Endothelial cell of umbilical vein (primary cell): Measurements from ENCODE around the gene ARHGDIB. TPM values are rescaled to one million over a fixed set of nuclear protein-coding genes. Genes with fewer than 3 reads are reported as not detected.

Experiments
- BruUV-seq: library from RNA; stranded (reverse); fragments of 400-500 nt; replicated peaks from 2 replicates; lab custom pipeline; 2021; lab: Mats Ljungman, UMichigan
- CTCF ChIA-PET: fragments of 300-600, 350-600 bp; sonication (Branson Sonifier 250); formaldehyde crosslinking; loops from one replicate; lab custom pipeline; 2021; ENCODE audit warnings: antibody characterized with exemption, inconsistent platforms; lab: Charles Lee
- POLR2A ChIA-PET: fragments of 300-600, 350-600 bp; sonication (Branson Sonifier 250); formaldehyde crosslinking; loops from one replicate; lab custom pipeline; 2021; ENCODE audit warnings: antibody characterized with exemption, inconsistent platforms; lab: Charles Lee
- DNase-seq: peaks from one replicate; pipeline ENCODE4 v3.0.0-alpha.2; 2011; ENCODE audit warnings: low read depth, low spot score
- FAIRE-seq: peaks from 2 replicates; lab custom pipeline; 2011; peaks lifted over from hg19 to GRCh38; lab: Jason Lieb, UNC
- H2AFZ ChIP-seq: 2 replicates; pipeline ENCODE4 v1.6.0; 2012; ENCODE audit warnings: low read depth, low read length, control low read depth, inconsistent platforms
- H3K27ac ChIP-seq: 2 replicates; pipeline ENCODE4 v1.5.1; 2011; ENCODE audit warnings: low read depth, mild to moderate bottlenecking, control low read depth, low read length, moderate library complexity; ENCODE audit not compliant: insufficient read depth
- H3K27me3 ChIP-seq, 2 experiments: 2 replicates each; pipeline versions ENCODE4 v1.6.0 to v1.6.1; 2011; ENCODE audit warnings: low read length in 2 of 2, mixed read lengths in 1 of 2; ENCODE audit not compliant: control insufficient read depth in 2 of 2, insufficient read depth in 2 of 2
- H3K36me3 ChIP-seq, 2 experiments: 2 replicates in 1 of 2; 3 replicates in 1 of 2; pipeline ENCODE4 v1.5.1; 2011; ENCODE audit warnings: low read length in 2 of 2, mild to moderate bottlenecking in 1 of 2, moderate library complexity in 1 of 2; ENCODE audit not compliant: control insufficient read depth in 2 of 2, insufficient read depth in 2 of 2; ENCODE audit errors: extremely low read depth in 1 of 2
- H3K4me1 ChIP-seq: 3 replicates; pipeline ENCODE4 v1.5.1; 2011; ENCODE audit warnings: mild to moderate bottlenecking, low read length; ENCODE audit not compliant: control insufficient read depth, insufficient read depth; ENCODE audit errors: extremely low read depth
- H3K4me2 ChIP-seq: 2 replicates; pipeline ENCODE4 v1.6.1; 2011; ENCODE audit warnings: low read length, control low read depth, mixed read lengths; ENCODE audit not compliant: insufficient read depth
- H3K4me3 ChIP-seq, 3 experiments: fragments of 200-600 bp in 1 of 3; sonication (generic), shearing (Covaris generic) in 1 of 3; replicated peaks in 1 of 3; 2 replicates each; pipeline ENCODE4 v1.5.1; 2011 to 2016; ENCODE audit warnings: control low read depth in 3 of 3, low read length in 3 of 3, mild to moderate bottlenecking in 2 of 3, inconsistent platforms in 1 of 3, low read depth in 1 of 3, moderate library complexity in 1 of 3; ENCODE audit not compliant: insufficient read depth in 1 of 3
- H3K79me2 ChIP-seq: 2 replicates; pipeline ENCODE4 v1.6.0; 2012; ENCODE audit warnings: low read length, inconsistent platforms; ENCODE audit not compliant: control insufficient read depth, insufficient read depth
- H3K9ac ChIP-seq: replicated peaks from 2 replicates; pipeline ENCODE3; 2011; ENCODE audit warnings: low read length, control low read depth; ENCODE audit not compliant: insufficient read depth; ENCODE audit errors: extremely low read depth
- H3K9me1 ChIP-seq: replicated peaks from 3 replicates; pipeline ENCODE4 v1.6.0; 2011; ENCODE audit warnings: mild to moderate bottlenecking, low read length; ENCODE audit not compliant: control insufficient read depth, insufficient read depth; ENCODE audit errors: extremely low read depth
- H3K9me3 ChIP-seq: replicated peaks from 2 replicates; pipeline ENCODE4 v1.5.1; 2012; ENCODE audit warnings: low read length, inconsistent platforms; ENCODE audit not compliant: control insufficient read depth, insufficient read depth
- H4K20me1 ChIP-seq: replicated peaks from 2 replicates; pipeline ENCODE3; 2011; ENCODE audit warnings: mild to moderate bottlenecking, low read length; ENCODE audit not compliant: control insufficient read depth, insufficient read depth; ENCODE audit errors: extremely low read depth
- CTCF ChIP-seq, 2 donors: IDR thresholded peaks; 1 replicate in 1 of 2; 2 replicates in 1 of 2; pipeline ENCODE4 v1.5.1; 2011; ENCODE audit warnings: low read length in 2 of 2, mild to moderate bottlenecking in 2 of 2, moderate library complexity in 2 of 2, control low read depth in 1 of 2, inconsistent platforms in 1 of 2, low read depth in 1 of 2; ENCODE audit not compliant: insufficient read depth in 1 of 2; ENCODE audit errors: extremely low read depth in 1 of 2
- EZH2 ChIP-seq: IDR thresholded peaks from 2 replicates; pipeline ENCODE4 v1.6.1; 2012; ENCODE audit warnings: borderline replicate concordance, low read depth, mild to moderate bottlenecking, moderate library complexity, low read length, inconsistent platforms; ENCODE audit not compliant: severe bottlenecking
- FOS ChIP-seq: IDR thresholded peaks from 2 replicates; pipeline ENCODE4 v1.6.1; 2011; ENCODE audit warnings: mild to moderate bottlenecking, low read length, moderate library complexity, borderline replicate concordance; ENCODE audit not compliant: insufficient read depth
- GATA2 ChIP-seq: IDR thresholded peaks from 2 replicates; pipeline ENCODE4 v1.7.0; 2011; ENCODE audit warnings: low read depth, mild to moderate bottlenecking, moderate library complexity, mixed read lengths, low read length; ENCODE audit not compliant: insufficient read length, insufficient read depth
- JUN ChIP-seq: IDR thresholded peaks from 2 replicates; pipeline ENCODE4 v1.6.1; 2011; ENCODE audit warnings: borderline replicate concordance, low read depth; ENCODE audit not compliant: insufficient read length, insufficient read depth
- MAX ChIP-seq: IDR thresholded peaks from 2 replicates; pipeline ENCODE4 v1.6.1; 2011; ENCODE audit not compliant: insufficient read depth, insufficient read length
- MYC ChIP-seq: IDR thresholded peaks from one replicate; pipeline ENCODE4 v1.6.1; 2011; ENCODE audit warnings: mild to moderate bottlenecking, low read depth, low read length
- POLR2A ChIP-seq: IDR thresholded peaks from 2 replicates; pipeline ENCODE4 v1.6.1; 2012; ENCODE audit warnings: low read depth, mild to moderate bottlenecking, control low read depth, low read length
- POLR2AphosphoS5 ChIP-seq: IDR thresholded peaks from 2 replicates; pipeline ENCODE4 v1.6.1; 2012; ENCODE audit warnings: low read depth, mild to moderate bottlenecking, control low read depth, low read length, moderate library complexity; ENCODE audit not compliant: insufficient read depth
- dilution Hi-C: fragments of 300-500 bp; cut with MboI; formaldehyde crosslinking; loops from one replicate; pipeline ENCODE4 v1.15.0; 2019; ENCODE audit warnings: low sequenced_read_pairs; ENCODE audit not compliant: extremely low pct_ligation_motif_present
- intact Hi-C: fragments of 100-400 bp; cut with micrococcal nuclease; formaldehyde crosslinking; loops from one replicate; pipeline ENCODE4 v1.10.0; 2022
- polyA plus RNA-seq, 4 experiments: library from polyadenylated mRNA; depleted of rRNA in 3 of 4; stranded (reverse) in 3 of 4; unstranded in 1 of 4; fragments of >200 nt; gene quantifications; 2 replicates each; pipeline versions ENCODE4 v1.2.1 to v1.2.3, GENCODE V29; 2011 to 2012; ENCODE audit warnings: missing spikeins in 1 of 4
- total RNA-seq: library from RNA; stranded (reverse); gene quantifications from 2 replicates; pipeline ENCODE4 v1.2.3, GENCODE V29; 2021

The ARHGDIB gene
- total and polyA plus RNA-seq, 2 donors (not counting 3 experiments of a cell fraction or from before 2014, with no cell fraction given), result 483 to 1,200 TPM

- Histone ChIP-seq H3K9me1 (no peaks in the 10 kb centered on the region), H3K9ac (no peak overlapping the region), H3K36me3 (no peaks in the 10 kb centered on the region), H3K4me1 (no peaks in the 10 kb centered on the region), H4K20me1 (no peaks in the 10 kb centered on the region), H3K27ac (no peak overlapping the region), H3K4me2 (no peak overlapping the region), H3K79me2 (no peaks in the 10 kb centered on the region), H3K4me3 (no peak overlapping the region), H3K9me3 (no peaks in the 10 kb centered on the region), H3K27me3 (no peaks in the 10 kb centered on the region), H2AFZ (no peak overlapping the region)
- no peak for DNase-seq
- intact Hi-C loops (no loop called here), dilution Hi-C loops (no loop called here)
- ChIA-PET CTCF (no interaction called here), POLR2A (no interaction called here)
- TF ChIP-seq MAX (no peak), POLR2A (no peak), CTCF (IDR thresholded peaks at IDR 0.05; ENCODE audit: extremely low read depth in 1 of 2, insufficient read depth in 1 of 2, low read depth in 1 of 2, low read length in 2 of 2) (no peak), JUN (no peak), EZH2 (no peak), POLR2AphosphoS5 (no peak), GATA2 (no peak), FOS (no peak), MYC (no peak)
- FAIRE-seq, result no peak
- BruUV-seq, result no TSS peak
These were observed 28.4 kb upstream of the ARHGDIB start for GRCh38 chr12:14989790-14990189.
